B cell (primary cell): Measurements from ENCODE around the gene RTKN. TPM values are rescaled to one million over a fixed set of nuclear protein-coding genes. Genes with fewer than 3 reads are reported as not detected.
A peak's percentile ranks its signal among the peaks of the same experiment; 100 is the strongest.

ENCODE experiments used
- ATAC-seq: fragments of 200-7000 bp; cut with Tn5 transposase; one replicate; pipeline ENCODE4 v1.10.0; 2021; ENCODE audit warnings: low read depth, mild to moderate bottlenecking, moderate number of reproducible peaks, moderate library complexity
- CTCF ChIA-PET: fragments of 350-600 bp; sonication (Branson Sonifier 250); formaldehyde crosslinking; loops from one replicate; lab custom pipeline; 2021; ENCODE audit warnings: antibody characterized with exemption, inconsistent platforms; lab: Charles Lee
- POLR2A ChIA-PET: fragments of 350-600 bp; sonication (Branson Sonifier 250); formaldehyde crosslinking; loops from one replicate; lab custom pipeline; 2021; ENCODE audit warnings: antibody characterized with exemption; lab: Charles Lee
- DNase-seq: peaks from one replicate; pipeline ENCODE4 v3.0.0; 2013
- H2AFZ ChIP-seq: 2 replicates; pipeline ENCODE4 v1.6.1; 2012; ENCODE audit warnings: mild to moderate bottlenecking, low read depth, low read length; ENCODE audit not compliant: insufficient read depth, poor library complexity, severe bottlenecking
- H3K27ac ChIP-seq, 2 donors: 1 replicate in 1 of 2; 2 replicates in 1 of 2; pipeline ENCODE4 v1.5.1; 2012 to 2013; ENCODE audit warnings: low read length in 2 of 2, mild to moderate bottlenecking in 2 of 2, moderate library complexity in 1 of 2
- H3K27me3 ChIP-seq, 4 experiments: fragments of 200-600 bp in 1 of 4; sonication (generic) in 1 of 4; replicated peaks in 1 of 4; 1 replicate in 2 of 4; 2 replicates in 2 of 4; pipeline versions ENCODE4 v1.6.1 to v1.7.0; 2013 to 2016; ENCODE audit warnings: low read length in 3 of 4, mild to moderate bottlenecking in 2 of 4, mixed read lengths in 1 of 4, moderate library complexity in 1 of 4; ENCODE audit not compliant: insufficient read depth in 4 of 4, control insufficient read depth in 3 of 4; ENCODE audit errors: control extremely low read depth in 1 of 4
- H3K36me3 ChIP-seq, 2 experiments: replicated peaks in 1 of 2; 1 replicate in 1 of 2; 2 replicates in 1 of 2; pipeline versions ENCODE4 v1.6.1 to v1.7.1; 2013; ENCODE audit warnings: low read length in 1 of 2; ENCODE audit not compliant: insufficient read depth in 2 of 2, control insufficient read depth in 1 of 2; ENCODE audit errors: control extremely low read depth in 1 of 2, extremely low read depth in 1 of 2
- H3K4me1 ChIP-seq, 2 donors: fragments of 200-600 bp in 1 of 2; sonication (generic) in 1 of 2; 1 replicate in 1 of 2; 2 replicates in 1 of 2; pipeline versions ENCODE4 v1.5.1 to v1.6.1; 2013 to 2017; ENCODE audit warnings: low read length in 2 of 2; ENCODE audit not compliant: control insufficient read depth in 2 of 2, insufficient read depth in 2 of 2
- H3K4me2 ChIP-seq: replicated peaks from 2 replicates; pipeline ENCODE3; 2012; ENCODE audit warnings: mild to moderate bottlenecking, low read depth, low read length; ENCODE audit not compliant: poor library complexity, severe bottlenecking
- H3K4me3 ChIP-seq, 5 experiments: fragments of 200-600 bp in 1 of 5; sonication (generic) in 1 of 5; 1 replicate in 3 of 5; 2 replicates in 2 of 5; pipeline versions ENCODE4 v1.5.1 to v1.7.0; 2011 to 2016; ENCODE audit warnings: low read length in 4 of 5, mild to moderate bottlenecking in 4 of 5, low read depth in 2 of 5, control low read depth in 1 of 5, moderate library complexity in 1 of 5; ENCODE audit not compliant: insufficient read depth in 1 of 5; ENCODE audit errors: control extremely low read depth in 1 of 5, extremely low read depth in 1 of 5
- H3K79me2 ChIP-seq: fragments of 200-600 bp; sonication (generic); one replicate; pipeline ENCODE4 v1.6.0; 2016; ENCODE audit warnings: low read length; ENCODE audit not compliant: control insufficient read depth, insufficient read depth
- H3K9ac ChIP-seq: fragments of 200-600 bp; sonication (generic); 2 replicates; pipeline ENCODE4 v1.6.1; 2017; ENCODE audit warnings: mild to moderate bottlenecking, low read length, moderate library complexity
- H3K9me3 ChIP-seq, 3 donors: one replicate each; pipeline versions ENCODE4 v1.6.1 to v1.7.1; 2013; ENCODE audit warnings: low read length in 2 of 3; ENCODE audit not compliant: control insufficient read depth in 2 of 3, insufficient read depth in 1 of 3; ENCODE audit errors: control extremely low read depth in 1 of 3
- H4K20me1 ChIP-seq: 2 replicates; pipeline ENCODE4 v1.6.0; 2012; ENCODE audit warnings: mild to moderate bottlenecking, low read length; ENCODE audit not compliant: insufficient read depth, control insufficient read depth, poor library complexity, severe bottlenecking
- H3K27ac Mint-ChIP-seq: one replicate; pipeline ENCODE4 v1.8.0; 2021; ENCODE audit warnings: mixed read lengths
- H3K27me3 Mint-ChIP-seq: one replicate; pipeline ENCODE4 v1.8.0; 2021; ENCODE audit warnings: mixed read lengths
- H3K4me1 Mint-ChIP-seq: one replicate; pipeline ENCODE4 v1.8.0; 2021; ENCODE audit warnings: mixed read lengths
- H3K4me3 Mint-ChIP-seq: one replicate; pipeline ENCODE4 v1.8.0; 2021; ENCODE audit warnings: mixed read lengths
- H3K9me3 Mint-ChIP-seq: one replicate; pipeline ENCODE4 v1.8.0; 2022; ENCODE audit warnings: mixed read lengths; ENCODE audit not compliant: insufficient read depth
- EZH2 ChIP-seq: IDR thresholded peaks from 2 replicates; pipeline ENCODE4 v1.6.1; 2012; ENCODE audit warnings: borderline replicate concordance, low read depth, mild to moderate bottlenecking, moderate library complexity, low read length; ENCODE audit not compliant: insufficient read depth, poor library complexity, severe bottlenecking
- WGBS: methylation state at CpG from one replicate; pipeline ENCODE4 v1.1.5; 2013; ENCODE audit warnings: missing lambda C conversion rate; ENCODE audit not compliant: insufficient coverage; 5-methylcytosine and 5-hydroxymethylcytosine counted together
- intact Hi-C: fragments of 100-400 bp; cut with micrococcal nuclease; formaldehyde crosslinking; loops from one replicate; pipeline ENCODE4 v1.10.0; 2022
- polyA plus RNA-seq: library from polyadenylated mRNA; depleted of rRNA; stranded (reverse); fragments of >200 nt; gene quantifications from 2 replicates; pipeline ENCODE4 v1.2.3, GENCODE V29; 2012
- total RNA-seq, 2 donors: library from RNA; stranded (reverse); fragments of 120-200 nt in 1 of 2; gene quantifications; 1 replicate in 1 of 2; 2 replicates in 1 of 2; pipeline versions ENCODE4 v1.2.3 to v1.2.4, GENCODE V29; 2013 to 2022
- TF ChIP-seq, protein P1 (sequence below): fragments of 200-600 bp; IDR thresholded peaks from one replicate; pipeline ENCODE4 v1.8.0; 2022; ENCODE audit warnings: antibody characterized with exemption, mild to moderate bottlenecking

RTKN gene
- total and polyA plus RNA-seq, 2 donors (not counting 1 experiment from before 2014, with no cell fraction given), result 5.1 to 10.5 TPM

DNA sequence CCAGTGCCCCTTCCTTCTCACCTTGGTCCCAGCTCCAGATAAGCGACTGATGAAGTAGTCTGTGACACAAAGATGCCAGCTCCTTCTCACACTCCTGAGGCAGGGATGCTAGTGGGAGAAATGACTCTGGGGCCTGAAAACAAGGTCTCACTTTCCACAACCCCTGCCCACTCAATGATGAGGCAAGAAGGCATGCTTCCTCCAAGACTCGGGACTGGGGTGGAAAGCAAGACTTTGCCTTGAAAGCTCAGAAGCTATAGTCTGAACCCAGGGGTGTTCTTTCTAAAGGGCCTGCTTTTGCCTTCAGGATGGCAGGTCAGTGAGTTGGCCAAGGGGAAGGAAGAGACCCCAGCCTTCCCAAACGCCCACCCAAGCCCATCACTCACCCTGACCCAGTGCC, 39.7 kb upstream of the RTKN start:
- peak overlapping the region; percentile 90 for H3K4me2 ChIP-seq
- TF ChIP-seq, protein P1, sequence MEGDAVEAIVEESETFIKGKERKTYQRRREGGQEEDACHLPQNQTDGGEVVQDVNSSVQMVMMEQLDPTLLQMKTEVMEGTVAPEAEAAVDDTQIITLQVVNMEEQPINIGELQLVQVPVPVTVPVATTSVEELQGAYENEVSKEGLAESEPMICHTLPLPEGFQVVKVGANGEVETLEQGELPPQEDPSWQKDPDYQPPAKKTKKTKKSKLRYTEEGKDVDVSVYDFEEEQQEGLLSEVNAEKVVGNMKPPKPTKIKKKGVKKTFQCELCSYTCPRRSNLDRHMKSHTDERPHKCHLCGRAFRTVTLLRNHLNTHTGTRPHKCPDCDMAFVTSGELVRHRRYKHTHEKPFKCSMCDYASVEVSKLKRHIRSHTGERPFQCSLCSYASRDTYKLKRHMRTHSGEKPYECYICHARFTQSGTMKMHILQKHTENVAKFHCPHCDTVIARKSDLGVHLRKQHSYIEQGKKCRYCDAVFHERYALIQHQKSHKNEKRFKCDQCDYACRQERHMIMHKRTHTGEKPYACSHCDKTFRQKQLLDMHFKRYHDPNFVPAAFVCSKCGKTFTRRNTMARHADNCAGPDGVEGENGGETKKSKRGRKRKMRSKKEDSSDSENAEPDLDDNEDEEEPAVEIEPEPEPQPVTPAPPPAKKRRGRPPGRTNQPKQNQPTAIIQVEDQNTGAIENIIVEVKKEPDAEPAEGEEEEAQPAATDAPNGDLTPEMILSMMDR, result no peak
- no peak for TF ChIP-seq EZH2
- peak overlapping the region; percentile 100 for H3K4me3 Mint-ChIP-seq
- intact Hi-C loops, result no loop called here
- H3K9me3 ChIP-seq, result no peaks in the 10 kb centered on the region
- no peak overlapping the region for H3K27ac Mint-ChIP-seq
- H4K20me1 ChIP-seq, result peaks cover 33% of the 10 kb centered on the region
- peaks cover 67% of the 10 kb centered on the region for H3K79me2 ChIP-seq
- no peak overlapping the region for H2AFZ ChIP-seq
- no peak for DNase-seq
- H3K27me3 Mint-ChIP-seq, result no peaks in the 10 kb centered on the region
- no peak for ATAC-seq
- CTCF ChIA-PET, result interaction anchor here (0.9 to 7.1 kb wide), 10 partner anchors 9 to 106 kb away, joined by 3 to 149 read pairs (median 10); partner anchors contain the start of genes AUP1, HTRA2, INO80B and MRPL53
- peaks cover 34% of the 10 kb centered on the region for H3K4me1 Mint-ChIP-seq
- H3K4me3 ChIP-seq, result peak overlapping the region in 3 of 5 experiments; percentile 87 to 96 (median 88)
- no CpG with 5 or more reads among the region's 3 CpGs for WGBS
- H3K36me3 ChIP-seq, result peaks cover 0 to 25% of the 10 kb centered on the region in 2 experiments
- peaks cover 21 to 29% of the 10 kb centered on the region in 2 donors for H3K4me1 ChIP-seq
- POLR2A ChIA-PET, result interaction anchor here (0.8 to 3.8 kb wide), 5 partner anchors 9 to 48 kb away, joined by 3 to 56 read pairs (median 19); partner anchors contain the start of genes AUP1, HTRA2, INO80B and MOGS
- H3K27ac ChIP-seq, result peak overlapping the region in 1 of 2 donors; percentile 84
- peak overlapping the region; percentile 91 for H3K9ac ChIP-seq
- H3K27me3 ChIP-seq, result no peaks in the 10 kb centered on the region
- H3K9me3 Mint-ChIP-seq, result no peaks in the 10 kb centered on the region

DNA sequence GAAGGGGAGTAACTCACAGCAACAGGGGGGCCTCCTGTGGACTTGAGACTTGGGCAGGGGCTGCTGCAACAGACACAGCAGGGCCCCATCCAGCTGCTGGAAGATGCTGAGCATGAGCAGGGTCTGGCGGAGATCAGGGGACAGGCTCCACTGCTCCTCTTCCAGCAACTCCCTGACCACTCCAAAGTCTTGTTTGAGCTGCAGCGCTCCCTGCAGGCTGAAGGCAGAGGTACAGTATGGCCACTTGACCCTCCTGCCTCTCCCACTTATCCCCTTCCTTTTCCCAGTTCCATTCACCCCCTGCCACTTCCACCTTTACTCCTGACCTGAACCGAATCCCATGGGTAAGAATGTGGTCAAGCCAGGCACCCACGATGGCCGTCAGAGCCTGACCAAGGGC, 33.2 kb upstream of the RTKN start:
- intact Hi-C loops, result no loop called here
- Histone ChIP-seq H3K9ac (no peak overlapping the region), H3K27me3 (no peaks in the 10 kb centered on the region), H4K20me1 (no peaks in the 10 kb centered on the region), H3K36me3 (peaks cover 0 to 27% of the 10 kb centered on the region in 2 experiments), H2AFZ (no peak overlapping the region), H3K4me3 (no peak overlapping the region), H3K4me2 (no peak overlapping the region), H3K79me2 (peaks cover 20% of the 10 kb centered on the region), H3K27ac (no peak overlapping the region), H3K9me3 (peaks cover 0 to 5% (median 0%) of the 10 kb centered on the region in 3 donors), H3K4me1 (peaks cover 16 to 22% of the 10 kb centered on the region in 2 donors)
- Mint-ChIP-seq H3K4me3 (no peak overlapping the region), H3K4me1 (peaks cover 22% of the 10 kb centered on the region), H3K27me3 (no peaks in the 10 kb centered on the region), H3K27ac (no peak overlapping the region), H3K9me3 (no peaks in the 10 kb centered on the region)
- ChIA-PET CTCF (interaction anchor here (1.2 to 1.9 kb wide), 3 partner anchors 28 to 113 kb away, joined by 4 to 7 read pairs (median 5); partner anchors contain the start of gene PCGF1), POLR2A (interaction anchor here (4.1 kb wide), 2 partner anchors 7 to 17 kb away, joined by 36 to 63 read pairs; partner anchors contain the start of genes CCDC142, TTC31 and WBP1)
- DNase-seq (no peak), ATAC-seq (no peak)
- no peak for TF ChIP-seq EZH2
- TF ChIP-seq, protein P1, result no peak
- whole genome bisulfite sequencing, result 96% methylated on average over 5 of the region's 5 CpGs
